OCI-LY7 (cell line): ENCODE data around the gene GNPDA2. TPM values are rescaled to one million over a fixed set of nuclear protein-coding genes. Genes with fewer than 3 reads are reported as not detected.

ENCODE experiments used
- Bru-seq: library from RNA; stranded (reverse); fragments of 400-500 nt; gene quantifications from one replicate; lab custom pipeline; 2021; lab: Mats Ljungman, UMichigan
- BruChase-seq, 2 experiments: library from RNA; stranded (reverse); fragments of 400-500 nt; gene quantifications; one replicate each; lab custom pipeline; 2021; lab: Mats Ljungman, UMichigan
- BruUV-seq: library from RNA; stranded (reverse); fragments of 400-500 nt; replicated peaks from 2 replicates; lab custom pipeline; 2021; lab: Mats Ljungman, UMichigan
- CTCF ChIA-PET: fragments of 300-600 bp; sonication (Branson Sonifier 250); formaldehyde crosslinking; loops from one replicate; lab custom pipeline; 2022; ENCODE audit warnings: antibody characterized with exemption; ENCODE audit not compliant: unreplicated experiment; lab: Charles Lee
- POLR2A ChIA-PET: fragments of 300-600 bp; sonication (Branson Sonifier 250); formaldehyde crosslinking; loops from one replicate; lab custom pipeline; 2022; ENCODE audit warnings: antibody characterized with exemption; lab: Charles Lee
- DNase-seq: peaks from one replicate; pipeline ENCODE4 v3.0.0-alpha.2; 2015; ENCODE audit warnings: low spot score
- H2AFZ ChIP-seq: fragments of 200-600 bp; sonication (generic), shearing (Covaris generic); 2 replicates; pipeline ENCODE4 v1.6.1; 2014; ENCODE audit warnings: mild to moderate bottlenecking, antibody characterized with exemption, low read length, moderate library complexity
- H3K27ac ChIP-seq: fragments of 200-600 bp; sonication (generic); 2 replicates; pipeline ENCODE4 v1.5.1; 2014; ENCODE audit warnings: mixed run types, low read depth, mild to moderate bottlenecking, moderate library complexity, low read length, inconsistent platforms; ENCODE audit not compliant: poor library complexity, severe bottlenecking
- H3K36me3 ChIP-seq: fragments of 200-600 bp; sonication (generic); 2 replicates; pipeline ENCODE4 v1.6.1; 2014; ENCODE audit warnings: mild to moderate bottlenecking, antibody characterized with exemption, low read length, moderate library complexity, mixed read lengths; ENCODE audit not compliant: insufficient read depth
- H3K4me1 ChIP-seq: fragments of 200-600 bp; sonication (generic); 2 replicates; pipeline ENCODE4 v1.5.1; 2014; ENCODE audit warnings: mild to moderate bottlenecking, low read length; ENCODE audit not compliant: insufficient read depth, poor library complexity, severe bottlenecking
- H3K4me2 ChIP-seq: fragments of 200-600 bp; sonication (generic); 2 replicates; pipeline ENCODE4 v1.6.1; 2014; ENCODE audit warnings: mild to moderate bottlenecking, low read length
- H3K4me3 ChIP-seq: fragments of 200-600 bp; sonication (generic); 2 replicates; pipeline ENCODE4 v1.5.1; 2014; ENCODE audit warnings: mild to moderate bottlenecking, low read depth, low read length; ENCODE audit not compliant: poor library complexity, severe bottlenecking
- H3K79me2 ChIP-seq: fragments of 200-600 bp; sonication (generic); 2 replicates; pipeline ENCODE4 v1.6.1; 2016; ENCODE audit warnings: low read depth, mild to moderate bottlenecking, low read length, moderate library complexity, mixed read lengths; ENCODE audit not compliant: insufficient read depth
- H3K9me2 ChIP-seq: fragments of 200-600 bp; sonication (generic); 2 replicates; pipeline ENCODE4 v1.6.1; 2016; ENCODE audit warnings: mild to moderate bottlenecking, low read length, mixed read lengths; ENCODE audit not compliant: insufficient read depth
- H3K9me3 ChIP-seq: fragments of 200-600 bp; sonication (generic); 2 replicates; pipeline ENCODE4 v1.6.1; 2014; ENCODE audit warnings: mild to moderate bottlenecking, mixed run types, low read length, mixed read lengths
- H4K20me1 ChIP-seq: fragments of 200-600 bp; sonication (generic); 2 replicates; pipeline ENCODE4 v1.6.1; 2014; ENCODE audit warnings: mild to moderate bottlenecking, antibody characterized with exemption, low read length, moderate library complexity, mixed read lengths; ENCODE audit not compliant: insufficient read depth
- CTCF ChIP-seq: fragments of 200-600 bp; sonication (generic); conservative IDR thresholded peaks from 2 replicates; pipeline ENCODE4 v1.5.1; 2014; ENCODE audit warnings: mild to moderate bottlenecking, antibody characterized with exemption, low read length, moderate library complexity, mixed read lengths
- EZH2phosphoT487 ChIP-seq: fragments of 200-600 bp; sonication (generic); IDR thresholded peaks from 2 replicates; pipeline ENCODE4 v1.6.1; 2018; ENCODE audit warnings: low read depth, borderline replicate concordance, mild to moderate bottlenecking, mixed run types, antibody characterized with exemption, low read length, moderate library complexity, mixed read lengths
- intact Hi-C: fragments of 100-400 bp; cut with micrococcal nuclease; formaldehyde crosslinking; loops from one replicate; pipeline ENCODE4 v1.10.0; 2022; ENCODE audit not compliant: unreplicated experiment
- long read RNA-seq: library from polyadenylated mRNA; stranded (forward); transcript quantifications from one replicate; pipeline ENCODE4 v2.0.0, GENCODE V29; 2022
- total RNA-seq, 2 experiments: library from RNA; depleted of rRNA in 1 of 2; stranded (reverse); fragments of >200 nt in 1 of 2; shearing (Covaris generic) in 1 of 2; gene quantifications; 2 replicates each; pipeline ENCODE4 v1.2.3, GENCODE V29; 2014 to 2022

GNPDA2 gene
- total RNA-seq (2014; rRNA removed; shearing (Covaris generic)) (9.1 and 10.1 TPM in 2 replicates), total RNA-seq (2022) (11.2 and 12.1 TPM in 2 replicates), Bru-seq, nascent RNA (percentile 84 among the genes with signal in this experiment), BruChase-seq, experiment 1, labeled RNA remaining after a 6-hour chase (percentile 55 among the genes with signal in this experiment), BruChase-seq, experiment 2, labeled RNA remaining after a 2-hour chase (percentile 74 among the genes with signal in this experiment)
- long read RNA-seq, full-length matches to known transcripts: 8 of 15 reads
- long read RNA-seq, partial matches to known transcripts: 0 of 15 reads
- long read RNA-seq, other reads (novel, unspliced or antisense): 7 of 15 reads

DNA sequence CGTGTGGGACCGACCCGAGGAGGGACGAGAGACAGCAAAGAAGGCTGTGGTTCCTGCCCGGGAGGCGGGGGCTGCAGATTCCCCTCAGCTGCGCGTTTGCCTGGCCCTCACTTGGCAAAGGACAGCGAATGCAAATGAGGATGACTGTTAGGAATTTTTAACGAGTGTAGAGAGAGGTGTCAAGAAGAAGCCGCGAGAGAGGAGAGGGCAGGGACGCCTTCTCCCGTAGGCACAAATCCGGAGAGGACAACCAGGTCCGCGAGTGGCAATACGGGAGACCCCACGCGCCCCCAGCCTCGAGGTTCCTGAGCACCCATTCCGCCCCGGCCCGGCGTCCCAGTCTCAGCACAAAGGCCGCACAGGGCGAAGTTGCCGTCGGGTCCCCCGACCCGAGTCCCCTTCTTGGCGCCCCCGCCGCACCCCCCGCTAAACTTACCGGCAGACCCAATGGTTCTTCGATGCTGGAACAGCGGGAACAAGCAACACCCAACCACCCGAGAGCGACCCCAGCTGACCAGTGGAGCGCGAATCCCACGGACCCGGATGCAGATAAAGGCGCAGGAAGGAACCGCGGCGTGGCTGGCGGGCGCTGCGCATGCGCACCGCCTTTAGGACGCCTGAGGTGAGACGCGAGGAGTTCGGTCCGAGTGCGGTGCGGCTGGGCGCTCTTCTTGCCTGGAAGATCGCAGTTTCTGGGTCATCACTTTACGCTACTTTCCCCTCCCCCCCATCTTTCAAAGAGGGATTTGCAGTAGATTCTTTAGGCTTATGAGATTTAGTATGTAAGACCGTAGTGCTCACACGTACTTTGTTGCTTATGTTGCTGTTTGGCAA is at the start of gene GNPDA2:
Gene GNPDA2, minus strand, starts transcription at position 519 of the 834 bp plus-strand sequence. CDS start 4,349 bp downstream, outside the sequence.
- Histone ChIP-seq H3K79me2 (peaks cover 47% of the 10 kb centered on the region), H3K9me3 (no peaks in the 10 kb centered on the region), H2AFZ (peak within 1 kb of the TSS; percentile 99), H3K9me2 (no peaks in the 10 kb centered on the region), H3K4me2 (peak within 1 kb of the TSS; percentile 84), H3K27ac (peak within 1 kb of the TSS; percentile 27), H4K20me1 (peaks cover 6% of the 10 kb centered on the region), H3K4me3 (peak within 1 kb of the TSS; percentile 90), H3K4me1 (peaks cover 14% of the 10 kb centered on the region), H3K36me3 (no peaks in the 10 kb centered on the region)
- DNase-seq: peak; percentile 91
- intact Hi-C loops: loop anchor here (1.0 kb wide), 1 partner anchor 47 kb away; no protein-coding TSS in a partner anchor
- POLR2A ChIA-PET: interaction anchor here (0.7 to 3.5 kb wide), 5 partner anchors 9 to 48 kb away, joined by 3 to 16 read pairs (median 8); partner anchors contain the start of gene GUF1
- CTCF ChIA-PET: no interaction called here
- peak; percentile 39; the same call in 1 of the 2 replicates for TF ChIP-seq CTCF
- TF ChIP-seq EZH2phosphoT487: no peak
- BruUV-seq: no TSS peak

DNA sequence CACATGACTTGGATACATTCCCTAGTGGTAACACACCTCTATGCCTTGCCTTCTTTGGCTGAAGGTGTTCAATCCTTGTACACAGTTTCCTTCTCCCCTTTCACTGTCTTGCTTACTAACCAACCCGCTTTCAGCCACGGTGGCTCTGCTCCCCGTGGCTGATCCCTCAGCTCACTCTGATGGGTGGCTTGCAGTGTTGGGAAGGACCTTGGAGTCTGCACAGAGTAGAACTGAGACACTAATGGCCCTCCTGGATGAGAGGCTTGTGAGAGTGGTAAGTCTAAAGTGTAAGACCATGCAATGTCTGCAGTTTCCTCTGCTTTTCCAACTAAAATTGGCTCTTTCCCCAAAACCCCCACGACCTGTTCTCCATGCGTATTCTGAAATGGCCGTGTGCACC is 46.0 kb upstream of the GNPDA2 start:
- no peak for DNase-seq
- H3K9me3 ChIP-seq: peaks cover 14% of the 10 kb centered on the region
- no peak overlapping the region for H3K4me3 ChIP-seq
- intact Hi-C loops: no loop called here
- H3K27ac ChIP-seq: no peak overlapping the region
- no peaks in the 10 kb centered on the region for H3K4me1 ChIP-seq
- H4K20me1 ChIP-seq: no peaks in the 10 kb centered on the region
- no peaks in the 10 kb centered on the region for H3K9me2 ChIP-seq
- TF ChIP-seq CTCF (no peak), EZH2phosphoT487 (no peak)
- no peak overlapping the region for H2AFZ ChIP-seq
- ChIA-PET CTCF (no interaction called here), POLR2A (no interaction called here)
- no peaks in the 10 kb centered on the region for H3K79me2 ChIP-seq
- H3K4me2 ChIP-seq: no peak overlapping the region
- BruUV-seq: no TSS peak
- no peaks in the 10 kb centered on the region for H3K36me3 ChIP-seq
